Thyroid gland (tissue), 4 donors: ENCODE measurements around the gene PPP1R2B. TPM values are rescaled to one million over a fixed set of nuclear protein-coding genes. Genes with fewer than 3 reads are reported as not detected.

Experiments used
- DNase-seq, 2 donors: peaks; one replicate each; pipeline ENCODE4 v3.0.0-alpha.2; 2019
- H3K27ac ChIP-seq, 3 donors: fragments of 200-600 bp; sonication (generic); 1 replicate in 2 of 3; 2 replicates in 1 of 3; pipeline ENCODE4 v1.5.1; 2016 to 2019; ENCODE audit warnings: mild to moderate bottlenecking in 1 of 3, moderate library complexity in 1 of 3
- H3K27me3 ChIP-seq: fragments of 200-600 bp; sonication (generic); one replicate; pipeline ENCODE4 v1.5.1; 2019
- H3K36me3 ChIP-seq, 2 donors: fragments of 200-600 bp; sonication (generic); one replicate each; pipeline ENCODE4 v1.5.1; 2016 to 2019
- H3K4me1 ChIP-seq, 2 donors: fragments of 200-600 bp; sonication (generic); one replicate each; pipeline ENCODE4 v1.5.1; 2017 to 2019
- H3K4me3 ChIP-seq, 3 donors: fragments of 200-600 bp; sonication (generic); replicated peaks in 1 of 3; 1 replicate in 2 of 3; 2 replicates in 1 of 3; pipeline ENCODE4 v1.5.1; 2016; ENCODE audit warnings: mild to moderate bottlenecking in 1 of 3
- H3K9me3 ChIP-seq: fragments of 200-600 bp; sonication (generic); one replicate; pipeline ENCODE4 v1.5.1; 2017
- CTCF ChIP-seq, 6 experiments: fragments of 200-600 bp in 3 of 6; fragments of 450-650 bp in 3 of 6; sonication (generic) in 3 of 6; IDR thresholded peaks; one replicate each; pipeline ENCODE4 v1.5.1; 2016 to 2019; ENCODE audit warnings: antibody characterized with exemption in 6 of 6, mild to moderate bottlenecking in 2 of 6, inconsistent platforms in 1 of 6, moderate library complexity in 1 of 6
- POLR2A ChIP-seq, 2 donors: fragments of 450-650 bp; IDR thresholded peaks; one replicate each; pipeline ENCODE4 v1.6.1; 2017; ENCODE audit warnings: antibody characterized with exemption in 2 of 2, mild to moderate bottlenecking in 2 of 2, moderate library complexity in 1 of 2
- WGBS, 2 donors: methylation state at CpG; one replicate each; pipeline ENCODE4 v1.1.5; 2017; 5-methylcytosine and 5-hydroxymethylcytosine counted together
- intact Hi-C: fragments of 100-400 bp; cut with DNase I; formaldehyde crosslinking; loops from one replicate; pipeline ENCODE4 v1.15.1; 2023
- small RNA-seq: library from RNA; depleted of rRNA; stranded (forward); fragments of <200 nt; gene quantifications from one replicate; pipeline ENCODE3, GENCODE V24; 2016
- total RNA-seq, 4 donors: library from RNA; depleted of rRNA; stranded (reverse); fragments of >200 nt; gene quantifications; one replicate each; pipeline ENCODE4 v1.2.3, GENCODE V29; 2016

PPP1R2B gene
- total RNA-seq, 4 donors from 2014 or later, result not detected

GRCh38 chr5:156888520-156888919, 38.4 kb downstream of the PPP1R2B start:
- no peak for DNase-seq
- Histone ChIP-seq H3K4me3 (no peak overlapping the region), H3K27me3 (no peaks in the 10 kb centered on the region), H3K9me3 (no peaks in the 10 kb centered on the region), H3K36me3 (no peaks in the 10 kb centered on the region), H3K4me1 (no peaks in the 10 kb centered on the region), H3K27ac (no peak overlapping the region)
- intact Hi-C loops, result no loop called here
- TF ChIP-seq POLR2A (IDR thresholded peaks at IDR 0.05) (no peak), CTCF (IDR thresholded peaks at IDR 0.05) (no peak)
- 82 to 94% methylated on average over 2 of the region's 2 CpGs for WGBS, 2 donors

- Histone ChIP-seq H3K36me3 (no peaks in the 10 kb centered on the region), H3K4me1 (no peaks in the 10 kb centered on the region), H3K4me3 (no peak overlapping the region), H3K27me3 (no peaks in the 10 kb centered on the region), H3K27ac (no peak overlapping the region), H3K9me3 (no peaks in the 10 kb centered on the region)
- intact Hi-C loops, result no loop called here
- no peak for DNase-seq
- TF ChIP-seq POLR2A (IDR thresholded peaks at IDR 0.05) (no peak), CTCF (IDR thresholded peaks at IDR 0.05) (no peak)
- 82 to 86% methylated on average over 1 of the region's 1 CpG for WGBS, 2 donors
Observed at GRCh38 chr5:156892223-156892622, 42.1 kb downstream of the PPP1R2B start.

GRCh38 chr5:156892864-156893263, 42.8 kb downstream of the PPP1R2B start:
- no peak overlapping the region for H3K27ac ChIP-seq
- no peaks in the 10 kb centered on the region for H3K36me3 ChIP-seq
- DNase-seq, result no peak
- WGBS, 2 donors, result 93 to 94% methylated on average over 4 of the region's 4 CpGs
- TF ChIP-seq CTCF (IDR thresholded peaks at IDR 0.05), result no peak
- no peak for TF ChIP-seq POLR2A (IDR thresholded peaks at IDR 0.05)
- H3K4me1 ChIP-seq, result no peaks in the 10 kb centered on the region
- no peak overlapping the region for H3K4me3 ChIP-seq
- no peaks in the 10 kb centered on the region for H3K9me3 ChIP-seq
- intact Hi-C loops, result no loop called here
- H3K27me3 ChIP-seq, result no peaks in the 10 kb centered on the region

- TF ChIP-seq POLR2A (IDR thresholded peaks at IDR 0.05), result no peak
- no peak for TF ChIP-seq CTCF (IDR thresholded peaks at IDR 0.05)
- WGBS, 2 donors, result 74 to 81% methylated on average over 1 of the region's 1 CpG
- intact Hi-C loops, result no loop called here
- Histone ChIP-seq H3K27me3 (no peaks in the 10 kb centered on the region), H3K4me3 (no peak overlapping the region), H3K36me3 (no peaks in the 10 kb centered on the region), H3K27ac (no peak overlapping the region), H3K4me1 (no peaks in the 10 kb centered on the region), H3K9me3 (no peaks in the 10 kb centered on the region)
- no peak for DNase-seq
Observed at GRCh38 chr5:156893517-156893916, 43.4 kb downstream of the PPP1R2B start.

GRCh38 chr5:156896546-156896945, 46.5 kb downstream of the PPP1R2B start:
- no peaks in the 10 kb centered on the region for H3K9me3 ChIP-seq
- H3K4me1 ChIP-seq, result no peaks in the 10 kb centered on the region
- H3K27me3 ChIP-seq, result no peaks in the 10 kb centered on the region
- no peaks in the 10 kb centered on the region for H3K36me3 ChIP-seq
- H3K27ac ChIP-seq, result no peak overlapping the region
- DNase-seq, result no peak
- TF ChIP-seq CTCF (IDR thresholded peaks at IDR 0.05), result no peak
- no peak for TF ChIP-seq POLR2A (IDR thresholded peaks at IDR 0.05)
- WGBS, 2 donors, result 85 to 88% methylated on average over 7 of the region's 7 CpGs
- intact Hi-C loops, result no loop called here
- H3K4me3 ChIP-seq, result no peak overlapping the region

Small RNA genes within 50 kb of the gene (small RNA-seq; reads per million reads assigned to genes)
- not detected for gene RNU6-556P

Other genes starting within 250 kb of the PPP1R2B start
- gene TIMD4, start 112.9 kb downstream of the PPP1R2B start, total RNA-seq, result 1 to 10 TPM; 2.4 to 4.5 (median 3.0) TPM
- gene HAVCR1, start 208.8 kb downstream of the PPP1R2B start, total RNA-seq, result under 1 TPM in 1 of 4 donors, not detected in 3; 0.40 TPM